ENCODE measurements around the gene KIF26A. TPM values are rescaled to one million over a fixed set of nuclear protein-coding genes. Genes with fewer than 3 reads are reported as not detected.

Gene KIF26A
- total and polyA plus RNA-seq, 2 of the 4 experiments (the other 2 are of a cell fraction), result not detected

DNA sequence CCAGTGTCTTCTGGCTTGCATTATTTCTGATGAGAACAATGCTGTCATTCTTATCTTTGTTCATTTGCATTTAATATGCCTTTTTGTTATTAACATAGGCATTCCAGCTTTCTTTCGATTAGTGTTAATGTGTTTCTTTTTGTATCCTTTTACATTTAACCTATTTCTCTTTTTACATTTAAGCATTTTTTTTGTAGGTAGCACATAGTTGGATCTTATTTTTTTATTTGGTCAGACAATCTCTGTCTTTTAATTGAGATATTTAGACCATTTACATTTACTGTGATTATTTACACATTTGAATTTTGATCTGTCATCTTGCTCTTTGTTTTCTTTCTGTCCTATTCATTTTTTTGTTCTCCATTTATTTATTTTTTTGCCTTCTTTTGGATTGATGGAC lies 14.5 kb upstream of the KIF26A start:
- no peak for ATAC-seq (ENCODE audit: low read depth)
- H4K20me1 ChIP-seq (ENCODE audit: insufficient read depth, low read length), result no peaks in the 10 kb centered on the region
- BruUV-seq (replicated peaks), result no TSS peak
- H2BK5ac ChIP-seq (ENCODE audit: low read depth, low read length, poor library complexity, severe bottlenecking), result no peak overlapping the region
- no peak overlapping the region for H3K9ac ChIP-seq (ENCODE audit: low read depth, low read length)
- H3K9me1 ChIP-seq (ENCODE audit: insufficient read depth, low read length), result no peaks in the 10 kb centered on the region
- TF ChIP-seq, protein P1, sequence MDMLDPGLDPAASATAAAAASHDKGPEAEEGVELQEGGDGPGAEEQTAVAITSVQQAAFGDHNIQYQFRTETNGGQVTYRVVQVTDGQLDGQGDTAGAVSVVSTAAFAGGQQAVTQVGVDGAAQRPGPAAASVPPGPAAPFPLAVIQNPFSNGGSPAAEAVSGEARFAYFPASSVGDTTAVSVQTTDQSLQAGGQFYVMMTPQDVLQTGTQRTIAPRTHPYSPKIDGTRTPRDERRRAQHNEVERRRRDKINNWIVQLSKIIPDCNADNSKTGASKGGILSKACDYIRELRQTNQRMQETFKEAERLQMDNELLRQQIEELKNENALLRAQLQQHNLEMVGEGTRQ (IDR thresholded peaks at IDR 0.05; ENCODE audit: low read depth, low read length), result no peak
- no peak for TF ChIP-seq ELK1 (IDR thresholded peaks at IDR 0.05; ENCODE audit: borderline replicate concordance, low read depth, low read length)
- no peak for TF ChIP-seq MXI1 (IDR thresholded peaks at IDR 0.05; ENCODE audit: borderline replicate concordance, low read depth, low read length)
- no peak for TF ChIP-seq CHD1 (IDR thresholded peaks at IDR 0.05; ENCODE audit: low read depth, low read length)
- TF ChIP-seq MAFK (IDR thresholded peaks at IDR 0.05; ENCODE audit: low read depth, low read length), result no peak
- TF ChIP-seq FOS (IDR thresholded peaks at IDR 0.05; ENCODE audit: low read depth, low read length), result no peak
- TF ChIP-seq NFE2L2 (IDR thresholded peaks at IDR 0.05; ENCODE audit: low read depth, low read length), result no peak
- no peak for TF ChIP-seq RCOR1 (IDR thresholded peaks at IDR 0.05; ENCODE audit: insufficient replicate concordance, low read length)
- no peak for TF ChIP-seq RAD21 (IDR thresholded peaks at IDR 0.05; ENCODE audit: low read length)
- no peak for TF ChIP-seq POLR2A (IDR thresholded peaks at IDR 0.05; ENCODE audit: low read depth, low read length)
- TF ChIP-seq BHLHE40 (IDR thresholded peaks at IDR 0.05; ENCODE audit: low read depth, low read length), result no peak
- no peak for TF ChIP-seq SMC3 (IDR thresholded peaks at IDR 0.05; ENCODE audit: low read depth, low read length)
- no peak for TF ChIP-seq RFX5 (IDR thresholded peaks at IDR 0.05; ENCODE audit: low read depth, low read length)
- no peak for TF ChIP-seq MAZ (IDR thresholded peaks at IDR 0.05; ENCODE audit: borderline replicate concordance, low read depth, low read length)
- no peak for TF ChIP-seq CEBPB (IDR thresholded peaks at IDR 0.05; ENCODE audit: low read depth, low read length)
- no peak for TF ChIP-seq CTCF (conservative IDR thresholded peaks at IDR 0.05; ENCODE audit: low read depth, low read length)
- peaks cover 2% of the 10 kb centered on the region; the same call in 1 of the 2 replicates for H3K9me3 ChIP-seq (ENCODE audit: control insufficient read depth, insufficient read depth, low read length)
- H3K23ac ChIP-seq (ENCODE audit: low read depth, low read length), result no peak overlapping the region
- H2BK20ac ChIP-seq (ENCODE audit: low read depth, low read length), result no peak overlapping the region
- H3K14ac ChIP-seq (replicated peaks; ENCODE audit: low read depth, low read length), result no peak overlapping the region
- CTCF ChIA-PET, result no interaction called here
- dilution Hi-C loops (cut with HindIII; ENCODE audit: low sequenced_read_pairs, unreplicated experiment) (no loop called here), intact Hi-C loops (cut with micrococcal nuclease) (no loop called here), in situ Hi-C loops (cut with MboI; ENCODE audit: low sequenced_read_pairs) (no loop called here)
- H2AK9ac ChIP-seq (replicated peaks; ENCODE audit: low read depth, low read length, poor library complexity), result no peak overlapping the region
- H3K27ac ChIP-seq (ENCODE audit: insufficient read depth, low read length), result no peak overlapping the region
- no peak overlapping the region for H3K56ac ChIP-seq (ENCODE audit: extremely low read depth, insufficient read depth, low read length)
- no peaks in the 10 kb centered on the region for H3K79me1 ChIP-seq (ENCODE audit: low read depth in 1 of 2, low read length in 2 of 2)
- no peaks in the 10 kb centered on the region for H3K4me1 ChIP-seq (ENCODE audit: control insufficient read depth, insufficient read depth, low read length)
- H3K36me3 ChIP-seq (ENCODE audit: control insufficient read depth, insufficient read depth, low read length), result no peaks in the 10 kb centered on the region
- H4K8ac ChIP-seq (ENCODE audit: low read depth in 2 of 2, low read length in 2 of 2), result no peak overlapping the region
- no peak overlapping the region for H3K18ac ChIP-seq (ENCODE audit: low read depth, low read length)
- no CpG with 5 or more reads among the region's 1 CpG for WGBS, 2 experiments (ENCODE audit: extremely low coverage in 2 of 2, insufficient read length in 1 of 2)
- no peak overlapping the region for H4K91ac ChIP-seq (ENCODE audit: insufficient read depth, low read depth, low read length)
- H2BK15ac ChIP-seq (ENCODE audit: low read depth, low read length), result no peak overlapping the region
- POLR2A ChIA-PET (ENCODE audit: unreplicated experiment), result no interaction called here
- DNase-seq, result no peak
- no peak overlapping the region for H2BK120ac ChIP-seq (ENCODE audit: low read depth, low read length)
- H3K27me3 ChIP-seq (ENCODE audit: control insufficient read depth, insufficient read depth, low read length), result no peaks in the 10 kb centered on the region; the same call in 1 of the 2 replicates
- H3K4me2 ChIP-seq (ENCODE audit: low read depth, low read length), result no peak overlapping the region
- no peak overlapping the region for H3K4me3 ChIP-seq (ENCODE audit: insufficient read depth, low read depth, low read length)
- H4K5ac ChIP-seq (ENCODE audit: low read depth, low read length), result no peak overlapping the region
- no peak overlapping the region for H3K4ac ChIP-seq (ENCODE audit: low read depth, low read length)
- no peak overlapping the region for H2AFZ ChIP-seq (replicated peaks; ENCODE audit: low read length, poor library complexity)
- no peak overlapping the region for H2AK5ac ChIP-seq (ENCODE audit: low read depth, low read length)

Measured in IMR-90 (cell line).